HEK293 (cell line): Measurements from ENCODE around the gene DPM2.
A peak's percentile ranks its signal among the peaks of the same experiment; 100 is the strongest.

Experiments used
- CTCF ChIA-PET: fragments of 350-600 bp; formaldehyde crosslinking; extraction: SDS; loops from one replicate; lab custom pipeline; 2021; ENCODE audit warnings: antibody characterized with exemption; lab: Yijun Ruan, JAX
- POLR2A ChIA-PET: fragments of 300-600 bp; formaldehyde crosslinking; extraction: SDS; loops from one replicate; lab custom pipeline; 2020; ENCODE audit warnings: antibody characterized with exemption, inconsistent platforms; lab: Yijun Ruan, JAX
- H3K27ac ChIP-seq: fragments of 200-500 bp; sonication (Bioruptor generic); 2 replicates; pipeline ENCODE4 v1.5.1; 2014; ENCODE audit warnings: low read depth, low read length, control low read depth, inconsistent platforms; ENCODE audit errors: extremely low read depth
- H3K36me3 ChIP-seq, 2 experiments: fragments of 200-500 bp in 1 of 2; sonication (Bioruptor generic) in 1 of 2; 1 replicate in 1 of 2; 2 replicates in 1 of 2; pipeline ENCODE4 v1.5.1; 2014 to 2017; ENCODE audit warnings: inconsistent platforms in 2 of 2, low read length in 2 of 2; ENCODE audit not compliant: control insufficient read depth in 2 of 2, insufficient read depth in 1 of 2
- H3K4me1 ChIP-seq: fragments of 200-500 bp; sonication (Bioruptor generic); 2 replicates; pipeline ENCODE4 v1.5.1; 2014; ENCODE audit warnings: mild to moderate bottlenecking, low read length, inconsistent platforms; ENCODE audit not compliant: control insufficient read depth, insufficient read depth
- H3K4me3 ChIP-seq: 2 replicates; pipeline ENCODE4 v1.5.1; 2011; ENCODE audit warnings: low read depth, mild to moderate bottlenecking, control low read depth, low read length, moderate library complexity
- H3K9me3 ChIP-seq: fragments of 200-500 bp; sonication (Bioruptor generic); 2 replicates; pipeline ENCODE4 v1.5.1; 2014; ENCODE audit warnings: low read depth, low read length, inconsistent platforms; ENCODE audit not compliant: control insufficient read depth, insufficient read depth
- BCL11B ChIP-seq: fragments of 450-650 bp; formaldehyde crosslinking; IDR thresholded peaks from 2 replicates; pipeline ENCODE4 v1.5.1; 2016; ENCODE audit warnings: low read depth, missing biosample characterization, missing genetic modification characterization
- GLIS1 ChIP-seq: fragments of 450-650 bp; formaldehyde crosslinking; IDR thresholded peaks from 2 replicates; pipeline ENCODE4 v1.5.1; 2016; ENCODE audit warnings: missing biosample characterization, missing genetic modification characterization
- HOXC10 ChIP-seq: sonication (generic); formaldehyde crosslinking; IDR thresholded peaks from 2 replicates; pipeline ENCODE4 v1.8.1; 2023; ENCODE audit warnings: mild to moderate bottlenecking, missing genetic modification reagents
- HOXD13 ChIP-seq: sonication (generic); formaldehyde crosslinking; IDR thresholded peaks from 2 replicates; pipeline ENCODE4 v1.8.0; 2022; ENCODE audit warnings: missing genetic modification reagents, borderline replicate concordance
- REST ChIP-seq: fragments of 450-650 bp; formaldehyde crosslinking; IDR thresholded peaks from 2 replicates; pipeline ENCODE4 v1.5.1; 2016; ENCODE audit warnings: missing biosample characterization, missing genetic modification characterization
- SP2 ChIP-seq: fragments of 450-650 bp; formaldehyde crosslinking; IDR thresholded peaks from 2 replicates; pipeline ENCODE4 v1.5.1; 2016; ENCODE audit warnings: missing biosample characterization, missing genetic modification characterization
- ZBTB1 ChIP-seq: fragments of 450-650 bp; formaldehyde crosslinking; IDR thresholded peaks from 2 replicates; pipeline ENCODE4 v1.5.1; 2016; ENCODE audit warnings: missing biosample characterization, missing genetic modification characterization
- ZBTB48 ChIP-seq: fragments of 450-650 bp; formaldehyde crosslinking; IDR thresholded peaks from 2 replicates; pipeline ENCODE4 v1.5.1; 2016; ENCODE audit warnings: missing biosample characterization, missing genetic modification characterization
- ZBTB7A ChIP-seq: fragments of 450-650 bp; formaldehyde crosslinking; IDR thresholded peaks from 2 replicates; pipeline ENCODE4 v1.5.1; 2016; ENCODE audit warnings: low read depth, missing biosample characterization, missing genetic modification characterization
- ZNF18 ChIP-seq: fragments of 450-650 bp; formaldehyde crosslinking; IDR thresholded peaks from 2 replicates; pipeline ENCODE4 v1.5.1; 2016; ENCODE audit warnings: missing biosample characterization, missing genetic modification characterization
- ZNF2 ChIP-seq: fragments of 450-650 bp; formaldehyde crosslinking; IDR thresholded peaks from 2 replicates; pipeline ENCODE4 v1.5.1; 2016; ENCODE audit warnings: missing biosample characterization, missing genetic modification characterization
- ZNF266 ChIP-seq: fragments of 450-650 bp; formaldehyde crosslinking; IDR thresholded peaks from 2 replicates; pipeline ENCODE4 v1.5.1; 2016; ENCODE audit warnings: missing biosample characterization, missing genetic modification characterization, low read depth
- ZNF335 ChIP-seq: fragments of 450-650 bp; formaldehyde crosslinking; conservative IDR thresholded peaks from 2 replicates; pipeline ENCODE4 v1.5.1; 2016; ENCODE audit warnings: missing biosample characterization, missing genetic modification characterization
- ZNF416 ChIP-seq: fragments of 450-650 bp; formaldehyde crosslinking; IDR thresholded peaks from 2 replicates; pipeline ENCODE4 v1.5.1; 2016; ENCODE audit warnings: missing biosample characterization, missing genetic modification characterization
- ZNF530 ChIP-seq: fragments of 450-650 bp; formaldehyde crosslinking; IDR thresholded peaks from 2 replicates; pipeline ENCODE4 v1.5.1; 2016; ENCODE audit warnings: low read depth, missing biosample characterization, missing genetic modification characterization
- ZNF600 ChIP-seq: fragments of 450-650 bp; formaldehyde crosslinking; IDR thresholded peaks from 2 replicates; pipeline ENCODE4 v1.5.1; 2016; ENCODE audit warnings: missing biosample characterization, missing genetic modification characterization
- ZNF621 ChIP-seq: fragments of 450-650 bp; formaldehyde crosslinking; IDR thresholded peaks from 2 replicates; pipeline ENCODE4 v1.5.1; 2017; ENCODE audit warnings: missing biosample characterization, missing genetic modification characterization
- ZNF624 ChIP-seq: fragments of 450-650 bp; formaldehyde crosslinking; IDR thresholded peaks from 2 replicates; pipeline ENCODE4 v1.5.1; 2017; ENCODE audit warnings: missing biosample characterization, missing genetic modification characterization
- ZNF658 ChIP-seq: fragments of 450-650 bp; formaldehyde crosslinking; IDR thresholded peaks from 2 replicates; pipeline ENCODE4; 2016; ENCODE audit warnings: missing biosample characterization, missing genetic modification characterization
- ZNF785 ChIP-seq: fragments of 450-650 bp; formaldehyde crosslinking; IDR thresholded peaks from 2 replicates; pipeline ENCODE4 v1.5.1; 2016; ENCODE audit warnings: missing biosample characterization, missing genetic modification characterization
- TF ChIP-seq, protein P1 (sequence below): fragments of 450-650 bp; IDR thresholded peaks from 2 replicates; pipeline ENCODE4 v1.5.1; 2018; ENCODE audit warnings: missing biosample characterization, missing genetic modification characterization
- TF ChIP-seq, protein P2 (sequence below): fragments of 450-650 bp; formaldehyde crosslinking; IDR thresholded peaks from 2 replicates; pipeline ENCODE4 v1.5.1; 2016; ENCODE audit warnings: missing biosample characterization, missing genetic modification characterization

The DPM2 gene

GRCh38 chr9:127915801-127916719 is 21.6 kb downstream of the DPM2 start:
- POLR2A ChIA-PET, result interaction anchor here (0.5 to 1.8 kb wide), 10 partner anchors 9 to 1416 kb away, joined by 3 to 9 read pairs (median 4); partner anchors contain the start of genes PIP5KL1 and ST6GALNAC6

GRCh38 chr9:127915325-127915752 is 22.3 kb downstream of the DPM2 start:
- Histone ChIP-seq H3K36me3 (peaks cover 0 to 26% of the 10 kb centered on the region in 2 experiments; a peak in 2 of 3 replicates), H3K27ac (no peak overlapping the region), H3K4me3 (no peak overlapping the region), H3K4me1 (peaks cover 3% of the 10 kb centered on the region; the same call in 1 of the 2 replicates), H3K9me3 (no peaks in the 10 kb centered on the region)
- ChIA-PET CTCF (interaction anchor here (0.9 to 8.1 kb wide), 2 partner anchors 46 to 180 kb away, joined by 4 to 46 read pairs; partner anchors contain the start of gene TOR2A), POLR2A (no interaction called here)
- TF ChIP-seq ZNF624 (tag by site-specific recombination) (no peak), ZNF266 (no peak), ZBTB7A (tag by site-specific recombination) (no peak), GLIS1 (tag by site-specific recombination) (peak; percentile 57), ZNF658 (tag by site-specific recombination) (no peak), ZNF335 (tag by site-specific recombination) (0 out of 2 replicates have a peak, but pooled peaks have one; percentile 22)
- TF ChIP-seq, protein P1, sequence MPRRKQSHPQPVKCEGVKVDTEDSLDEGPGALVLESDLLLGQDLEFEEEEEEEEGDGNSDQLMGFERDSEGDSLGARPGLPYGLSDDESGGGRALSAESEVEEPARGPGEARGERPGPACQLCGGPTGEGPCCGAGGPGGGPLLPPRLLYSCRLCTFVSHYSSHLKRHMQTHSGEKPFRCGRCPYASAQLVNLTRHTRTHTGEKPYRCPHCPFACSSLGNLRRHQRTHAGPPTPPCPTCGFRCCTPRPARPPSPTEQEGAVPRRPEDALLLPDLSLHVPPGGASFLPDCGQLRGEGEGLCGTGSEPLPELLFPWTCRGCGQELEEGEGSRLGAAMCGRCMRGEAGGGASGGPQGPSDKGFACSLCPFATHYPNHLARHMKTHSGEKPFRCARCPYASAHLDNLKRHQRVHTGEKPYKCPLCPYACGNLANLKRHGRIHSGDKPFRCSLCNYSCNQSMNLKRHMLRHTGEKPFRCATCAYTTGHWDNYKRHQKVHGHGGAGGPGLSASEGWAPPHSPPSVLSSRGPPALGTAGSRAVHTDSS, result no peak

More at GRCh38 chr9:127915801-127916719, 21.6 kb downstream of the DPM2 start:
- peaks cover 0 to 21% of the 10 kb centered on the region in 2 experiments; a peak in 2 of 3 replicates for H3K36me3 ChIP-seq
- H3K4me3 ChIP-seq, result peak overlapping the region; percentile 43
- peaks cover 3% of the 10 kb centered on the region; the same call in 1 of the 2 replicates for H3K4me1 ChIP-seq
- H3K27ac ChIP-seq, result no peak overlapping the region
- CTCF ChIA-PET, result interaction anchor here (0.7 to 8.1 kb wide), 5 partner anchors 46 to 326 kb away, joined by 3 to 46 read pairs (median 4); partner anchors contain the start of gene TOR2A
- no peaks in the 10 kb centered on the region for H3K9me3 ChIP-seq
- no peak for TF ChIP-seq ZNF621 (tag by site-specific recombination)
- TF ChIP-seq BCL11B (tag by site-specific recombination), result no peak
- TF ChIP-seq REST (tag by site-specific recombination), result 0 out of 2 replicates have a peak, but pooled peaks have one; percentile 15
- 0 out of 2 replicates have a peak, but pooled peaks have one; percentile 42 for TF ChIP-seq ZNF600
- TF ChIP-seq ZBTB48 (tag by site-specific recombination), result 0 out of 2 replicates have a peak, but pooled peaks have one; percentile 29

- POLR2A ChIA-PET, result interaction anchor here (0.7 kb wide), 1 partner anchor 158 kb away, joined by 5 read pairs; no protein-coding TSS in a partner anchor
- CTCF ChIA-PET, result interaction anchor here (0.6 to 1.6 kb wide), 7 partner anchors 8 to 791 kb away, joined by 3 to 7 read pairs (median 4); partner anchors contain the start of gene TOR2A
- TF ChIP-seq ZBTB1 (tag by site-specific recombination) (no peak), ZNF530 (no peak), ZNF18 (tag by site-specific recombination) (no peak), ZNF416 (tag by site-specific recombination) (no peak), ZNF658 (tag by site-specific recombination) (no peak), ZNF266 (no peak), ZNF785 (tag by site-specific recombination) (no peak), SP2 (tag by site-specific recombination) (no peak), ZNF2 (no peak), HOXD13 (CRISPR knock-in tag) (no peak), HOXC10 (CRISPR knock-in tag) (no peak)
- TF ChIP-seq, protein P2, sequence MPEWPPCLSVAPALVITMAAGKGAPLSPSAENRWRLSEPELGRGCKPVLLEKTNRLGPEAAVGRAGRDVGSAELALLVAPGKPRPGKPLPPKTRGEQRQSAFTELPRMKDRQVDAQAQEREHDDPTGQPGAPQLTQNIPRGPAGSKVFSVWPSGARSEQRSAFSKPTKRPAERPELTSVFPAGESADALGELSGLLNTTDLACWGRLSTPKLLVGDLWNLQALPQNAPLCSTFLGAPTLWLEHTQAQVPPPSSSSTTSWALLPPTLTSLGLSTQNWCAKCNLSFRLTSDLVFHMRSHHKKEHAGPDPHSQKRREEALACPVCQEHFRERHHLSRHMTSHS (tag by site-specific recombination), result no peak
Measured at GRCh38 chr9:127913682-127914081, 24.0 kb downstream of the DPM2 start.

More at GRCh38 chr9:127913682-127914081, 24.0 kb downstream of the DPM2 start:
- no peaks in the 10 kb centered on the region for H3K9me3 ChIP-seq
- no peak overlapping the region for H3K4me3 ChIP-seq
- H3K4me1 ChIP-seq, result peaks cover 3% of the 10 kb centered on the region; the same call in 1 of the 2 replicates
- no peak overlapping the region for H3K27ac ChIP-seq
- peaks cover 0 to 31% of the 10 kb centered on the region in 2 experiments; a peak in 2 of 3 replicates for H3K36me3 ChIP-seq
